Breast epithelium (tissue), 4 donors: ENCODE data around the gene NDUFS8. TPM values are rescaled to one million over a fixed set of nuclear protein-coding genes. Genes with fewer than 3 reads are reported as not detected.

ENCODE experiments used
- DNase-seq, 2 donors: peaks; one replicate each; pipeline ENCODE4 v3.0.0-alpha.2; 2019; ENCODE audit warnings: low spot score in 2 of 2
- H3K27ac ChIP-seq, 2 donors: fragments of 200-600 bp; sonication (generic) in 1 of 2; one replicate each; pipeline ENCODE4 v1.5.1; 2016 to 2019; ENCODE audit warnings: mild to moderate bottlenecking in 1 of 2
- H3K27me3 ChIP-seq, 2 donors: fragments of 200-600 bp; sonication (generic) in 1 of 2; one replicate each; pipeline versions ENCODE4 v1.5.1 to v1.6.0; 2017 to 2019; ENCODE audit warnings: control low read depth in 1 of 2, mild to moderate bottlenecking in 1 of 2
- H3K36me3 ChIP-seq: fragments of 200-600 bp; one replicate; pipeline ENCODE4 v1.5.1; 2019
- H3K4me1 ChIP-seq, 2 donors: fragments of 200-600 bp; sonication (generic); one replicate each; pipeline ENCODE4 v1.5.1; 2016 to 2019; ENCODE audit warnings: control low read depth in 1 of 2
- H3K4me3 ChIP-seq, 3 donors: fragments of 200-600 bp; sonication (generic); 1 replicate in 2 of 3; 2 replicates in 1 of 3; pipeline ENCODE4 v1.5.1; 2016 to 2019; ENCODE audit warnings: mild to moderate bottlenecking in 3 of 3, moderate library complexity in 2 of 3
- H3K9me3 ChIP-seq, 2 donors: fragments of 200-600 bp; sonication (generic) in 1 of 2; one replicate each; pipeline ENCODE4 v1.5.1; 2016 to 2019; ENCODE audit warnings: control low read depth in 1 of 2
- POLR2A ChIP-seq: fragments of 450-650 bp; IDR thresholded peaks from one replicate; pipeline ENCODE4 v1.6.1; 2016; ENCODE audit warnings: antibody characterized with exemption, mild to moderate bottlenecking, moderate library complexity
- POLR2AphosphoS5 ChIP-seq, 3 donors: sonication (generic); formaldehyde crosslinking; IDR thresholded peaks; one replicate each; pipeline ENCODE4 v1.6.1; 2017; ENCODE audit warnings: antibody characterized with exemption in 3 of 3
- intact Hi-C: fragments of 100-400 bp; cut with DNase I; formaldehyde crosslinking; loops from one replicate; pipeline ENCODE4 v1.15.1; 2023; ENCODE audit warnings: low total_unique reads
- total RNA-seq, 3 donors: library from RNA; depleted of rRNA; stranded (reverse); fragments of >200 nt; gene quantifications; one replicate each; pipeline ENCODE4 v1.1.0, GENCODE V29; 2016
- TF ChIP-seq, protein P1 (sequence below), 3 donors: fragments of 450-650 bp; IDR thresholded peaks; one replicate each; pipeline ENCODE4 v1.5.1; 2016 to 2017; ENCODE audit warnings: antibody characterized with exemption in 3 of 3, mild to moderate bottlenecking in 3 of 3, moderate library complexity in 3 of 3

NDUFS8 gene
- total RNA-seq, 3 donors from 2014 or later = 105 to 117 (median 117) TPM

DNA sequence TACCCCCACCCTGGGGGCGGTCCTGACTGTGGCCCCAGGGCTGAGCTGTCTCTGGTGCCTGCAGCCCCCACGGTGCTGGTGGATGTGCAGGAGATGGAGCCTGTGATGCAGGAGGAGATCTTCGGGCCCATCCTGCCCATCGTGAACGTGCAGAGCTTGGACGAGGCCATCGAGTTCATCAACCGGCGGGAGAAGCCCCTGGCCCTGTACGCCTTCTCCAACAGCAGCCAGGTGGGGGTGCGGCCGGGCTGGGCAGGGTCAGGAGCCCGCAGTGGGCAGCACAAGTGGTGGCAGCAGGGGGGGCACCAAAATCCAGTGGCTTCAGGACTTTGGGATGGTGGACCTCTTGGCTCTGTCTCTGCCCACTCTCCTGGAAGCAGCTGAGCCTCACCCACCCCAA lies 8.0 kb upstream of the NDUFS8 start:
- intact Hi-C loops = no loop called here
- H3K27me3 ChIP-seq = no peaks in the 10 kb centered on the region

DNA sequence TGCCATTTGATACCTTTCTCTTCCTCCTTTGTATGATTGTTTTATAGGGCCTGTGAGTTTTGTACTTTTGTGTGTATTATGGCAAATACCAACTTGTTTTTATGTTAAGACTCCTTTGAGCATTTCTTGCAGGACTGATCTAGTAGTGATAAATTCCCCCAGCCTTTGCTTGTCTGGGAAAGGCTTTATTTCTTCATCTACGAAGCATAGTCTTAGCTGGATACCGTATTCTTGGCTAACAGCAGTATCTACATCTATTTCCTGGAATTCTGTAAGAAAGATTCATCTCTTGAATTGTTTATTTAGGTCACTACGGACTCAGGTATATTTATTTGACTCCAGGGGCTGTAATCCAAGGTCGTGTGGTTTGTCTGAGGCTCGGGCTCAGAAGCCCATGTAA lies 6.0 kb upstream of the NDUFS8 start:
- no peaks in the 10 kb centered on the region for H3K36me3 ChIP-seq
- H3K27ac ChIP-seq = no peak overlapping the region
- no peaks in the 10 kb centered on the region for H3K27me3 ChIP-seq
- H3K4me1 ChIP-seq = peaks cover 0 to 2% of the 10 kb centered on the region in 2 donors
- intact Hi-C loops = no loop called here
- TF ChIP-seq POLR2AphosphoS5 (IDR thresholded peaks at IDR 0.05) (no peak), POLR2A (no peak)
- TF ChIP-seq, protein P1, sequence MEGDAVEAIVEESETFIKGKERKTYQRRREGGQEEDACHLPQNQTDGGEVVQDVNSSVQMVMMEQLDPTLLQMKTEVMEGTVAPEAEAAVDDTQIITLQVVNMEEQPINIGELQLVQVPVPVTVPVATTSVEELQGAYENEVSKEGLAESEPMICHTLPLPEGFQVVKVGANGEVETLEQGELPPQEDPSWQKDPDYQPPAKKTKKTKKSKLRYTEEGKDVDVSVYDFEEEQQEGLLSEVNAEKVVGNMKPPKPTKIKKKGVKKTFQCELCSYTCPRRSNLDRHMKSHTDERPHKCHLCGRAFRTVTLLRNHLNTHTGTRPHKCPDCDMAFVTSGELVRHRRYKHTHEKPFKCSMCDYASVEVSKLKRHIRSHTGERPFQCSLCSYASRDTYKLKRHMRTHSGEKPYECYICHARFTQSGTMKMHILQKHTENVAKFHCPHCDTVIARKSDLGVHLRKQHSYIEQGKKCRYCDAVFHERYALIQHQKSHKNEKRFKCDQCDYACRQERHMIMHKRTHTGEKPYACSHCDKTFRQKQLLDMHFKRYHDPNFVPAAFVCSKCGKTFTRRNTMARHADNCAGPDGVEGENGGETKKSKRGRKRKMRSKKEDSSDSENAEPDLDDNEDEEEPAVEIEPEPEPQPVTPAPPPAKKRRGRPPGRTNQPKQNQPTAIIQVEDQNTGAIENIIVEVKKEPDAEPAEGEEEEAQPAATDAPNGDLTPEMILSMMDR (IDR thresholded peaks at IDR 0.05) = no peak
- H3K9me3 ChIP-seq = peaks cover 10 to 11% of the 10 kb centered on the region in 2 donors
- DNase-seq = no peak
- H3K4me3 ChIP-seq = no peak overlapping the region

More for the DNA sequence above, 8.0 kb upstream of the NDUFS8 start:
- Histone ChIP-seq H3K4me1 (no peaks in the 10 kb centered on the region), H3K27ac (no peak overlapping the region), H3K4me3 (no peak overlapping the region), H3K9me3 (peaks cover 10 to 11% of the 10 kb centered on the region in 2 donors), H3K36me3 (no peaks in the 10 kb centered on the region)
- DNase-seq = no peak
- TF ChIP-seq POLR2AphosphoS5 (IDR thresholded peaks at IDR 0.05) (no peak), POLR2A (no peak)
- TF ChIP-seq, protein P1 (IDR thresholded peaks at IDR 0.05) = no peak

DNA sequence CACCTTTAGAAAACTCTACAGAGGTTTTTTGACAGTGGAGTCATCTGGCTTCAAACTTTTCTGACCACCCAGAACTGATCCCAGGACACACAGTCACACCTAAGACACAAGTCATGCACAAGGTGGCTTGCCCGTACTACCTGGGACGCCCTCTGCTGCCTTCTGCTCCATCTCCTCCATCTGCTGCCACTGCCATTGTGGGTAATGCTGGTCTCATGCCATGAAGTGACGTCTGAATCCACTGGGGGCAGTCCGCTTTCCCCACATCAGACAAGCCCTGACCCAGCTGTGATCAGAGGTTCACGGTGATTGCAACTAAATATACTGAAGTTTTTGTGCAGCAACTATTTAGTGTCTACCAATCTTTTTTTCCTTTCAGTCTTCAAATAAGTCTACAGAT lies 5.4 kb upstream of the NDUFS8 start:
- TF ChIP-seq, protein P1 (IDR thresholded peaks at IDR 0.05) = no peak
- no peak for TF ChIP-seq POLR2A
- TF ChIP-seq POLR2AphosphoS5 (IDR thresholded peaks at IDR 0.05) = no peak
- intact Hi-C loops = no loop called here
- Histone ChIP-seq H3K4me3 (no peak overlapping the region), H3K4me1 (peaks cover 0 to 4% of the 10 kb centered on the region in 2 donors), H3K9me3 (peaks cover 10 to 11% of the 10 kb centered on the region in 2 donors), H3K36me3 (no peaks in the 10 kb centered on the region), H3K27ac (no peak overlapping the region), H3K27me3 (no peaks in the 10 kb centered on the region)
- no peak for DNase-seq

DNA sequence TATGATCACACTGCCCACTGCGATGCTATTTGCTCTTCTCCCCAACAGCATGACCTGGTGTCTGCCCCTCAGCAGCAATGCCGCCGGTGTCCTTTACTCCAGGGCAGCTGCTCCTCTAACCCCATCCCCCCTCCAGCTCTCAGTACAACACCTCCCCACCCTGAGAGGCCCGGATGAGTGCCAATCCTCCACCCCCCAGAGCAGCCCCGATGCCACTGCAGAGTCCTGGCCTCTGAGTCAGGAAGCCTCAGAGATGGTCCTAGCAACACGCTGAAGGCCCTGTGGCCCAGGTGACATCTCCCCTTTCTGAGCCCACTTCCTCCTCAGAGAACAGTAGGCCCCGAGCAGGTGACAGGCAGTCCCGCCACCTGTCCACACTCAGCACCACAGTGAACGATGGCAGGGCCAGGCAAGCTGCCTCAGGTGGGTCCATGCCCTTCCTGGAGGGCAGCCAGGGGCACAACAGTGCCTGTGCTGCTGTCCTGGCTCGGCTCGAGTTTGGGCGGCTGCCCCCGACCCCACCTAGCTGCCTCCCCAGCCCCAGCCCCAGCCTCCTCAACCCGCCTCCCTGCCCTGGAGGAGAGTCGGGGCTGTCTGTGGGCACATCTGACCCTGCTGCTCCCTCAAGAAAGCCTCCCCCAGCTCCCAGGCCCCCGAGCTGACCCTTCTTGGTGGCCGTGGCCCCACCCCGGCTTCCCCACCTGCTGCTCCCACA lies 3.9 kb upstream of the NDUFS8 start:
- Histone ChIP-seq H3K27me3 (no peaks in the 10 kb centered on the region), H3K36me3 (no peaks in the 10 kb centered on the region), H3K4me3 (no peak overlapping the region), H3K4me1 (peaks cover 2 to 4% of the 10 kb centered on the region in 2 donors), H3K9me3 (peaks cover 10 to 11% of the 10 kb centered on the region in 2 donors), H3K27ac (no peak overlapping the region)
- no peak for DNase-seq
- TF ChIP-seq POLR2AphosphoS5 (IDR thresholded peaks at IDR 0.05) (no peak), POLR2A (no peak)
- TF ChIP-seq, protein P1 (IDR thresholded peaks at IDR 0.05) = no peak
- intact Hi-C loops = no loop called here

DNA sequence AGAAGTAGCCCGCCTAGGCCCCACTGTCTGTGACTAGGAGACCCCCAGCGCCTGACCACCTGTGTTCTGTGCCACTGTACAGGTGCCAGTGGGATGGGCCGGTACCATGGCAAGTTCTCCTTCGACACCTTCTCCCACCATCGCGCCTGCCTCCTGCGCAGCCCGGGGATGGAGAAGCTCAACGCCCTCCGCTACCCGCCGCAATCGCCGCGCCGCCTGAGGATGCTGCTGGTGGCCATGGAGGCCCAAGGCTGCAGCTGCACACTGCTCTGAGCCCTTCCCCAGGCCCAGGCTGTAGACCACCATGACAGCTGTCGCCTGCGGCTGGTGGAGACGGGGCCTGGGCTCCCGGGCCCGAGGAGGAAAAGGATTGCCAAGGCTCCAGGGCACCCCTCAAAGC lies 2.8 kb upstream of the NDUFS8 start:
- no peak for TF ChIP-seq POLR2A
- TF ChIP-seq POLR2AphosphoS5 (IDR thresholded peaks at IDR 0.05) = no peak
- TF ChIP-seq, protein P1 (IDR thresholded peaks at IDR 0.05) = no peak
- DNase-seq = no peak
- peaks cover 4 to 9% of the 10 kb centered on the region in 2 donors for H3K4me1 ChIP-seq
- H3K36me3 ChIP-seq = no peaks in the 10 kb centered on the region
- no peak overlapping the region for H3K4me3 ChIP-seq
- intact Hi-C loops = no loop called here
- H3K27ac ChIP-seq = no peak overlapping the region
- H3K27me3 ChIP-seq = no peaks in the 10 kb centered on the region
- H3K9me3 ChIP-seq = peaks cover 10 to 11% of the 10 kb centered on the region in 2 donors
